Transverse colon (tissue), 4 donors: ENCODE measurements around the gene FUT7.

Experiments used
- CTCF ChIP-seq, 5 experiments: fragments of 200-600 bp in 3 of 5; fragments of 450-650 bp in 2 of 5; sonication (generic) in 3 of 5; IDR thresholded peaks; 1 replicate in 2 of 5; 2 replicates in 3 of 5; pipeline ENCODE4 v1.5.1; 2016 to 2017; ENCODE audit warnings: antibody characterized with exemption in 5 of 5, inconsistent platforms in 3 of 5, mild to moderate bottlenecking in 2 of 5, moderate library complexity in 1 of 5
- EP300 ChIP-seq: sonication (generic); formaldehyde crosslinking; IDR thresholded peaks from one replicate; pipeline ENCODE4 v1.6.1; 2017; ENCODE audit warnings: antibody characterized with exemption, low read depth
- POLR2A ChIP-seq: fragments of 450-650 bp; IDR thresholded peaks from one replicate; pipeline ENCODE4 v1.6.1; 2016; ENCODE audit warnings: antibody characterized with exemption, mild to moderate bottlenecking, moderate library complexity
- POLR2AphosphoS5 ChIP-seq, 3 donors: sonication (generic); formaldehyde crosslinking; IDR thresholded peaks; one replicate each; pipeline ENCODE4 v1.6.1; 2016; ENCODE audit warnings: antibody characterized with exemption in 3 of 3

DNA sequence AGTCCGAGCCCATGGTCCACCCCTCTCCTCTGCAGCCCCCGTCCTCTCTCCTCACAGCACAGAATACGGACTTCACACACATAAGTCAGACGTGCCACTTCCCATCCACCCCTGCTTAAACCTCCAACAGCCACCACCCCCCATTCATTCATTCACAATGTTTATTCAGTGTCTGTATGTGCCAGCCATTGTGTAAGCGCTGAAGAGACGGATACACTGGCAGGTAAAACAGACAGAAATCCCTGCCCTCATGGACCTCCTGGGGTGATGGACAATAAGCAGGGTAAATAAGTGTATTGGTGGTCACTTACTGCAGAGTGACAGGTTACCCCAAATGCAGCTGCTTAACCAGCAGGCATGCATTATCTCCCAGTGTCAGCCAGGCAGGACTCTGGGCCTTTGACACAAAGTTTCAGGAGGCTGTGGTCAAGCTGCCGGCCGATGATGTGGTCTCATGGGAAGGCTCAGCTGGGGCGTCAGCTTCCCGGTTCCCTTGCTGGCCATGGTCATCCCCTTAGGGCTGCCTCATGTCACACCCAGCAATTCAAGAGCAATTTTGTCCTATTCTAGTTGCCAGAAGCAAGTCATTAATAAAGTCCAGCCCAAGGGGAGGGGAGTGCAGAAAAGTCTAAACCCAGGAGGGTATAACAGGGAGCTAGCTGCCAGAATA lies 41.5 kb downstream of the FUT7 start:
- TF ChIP-seq POLR2AphosphoS5 (IDR thresholded peaks at IDR 0.05) (no peak), CTCF (IDR thresholded peaks at IDR 0.05) (no peak), POLR2A (no peak), EP300 (no peak)
